ENCODE results near the gene HIVEP1.

DNA sequence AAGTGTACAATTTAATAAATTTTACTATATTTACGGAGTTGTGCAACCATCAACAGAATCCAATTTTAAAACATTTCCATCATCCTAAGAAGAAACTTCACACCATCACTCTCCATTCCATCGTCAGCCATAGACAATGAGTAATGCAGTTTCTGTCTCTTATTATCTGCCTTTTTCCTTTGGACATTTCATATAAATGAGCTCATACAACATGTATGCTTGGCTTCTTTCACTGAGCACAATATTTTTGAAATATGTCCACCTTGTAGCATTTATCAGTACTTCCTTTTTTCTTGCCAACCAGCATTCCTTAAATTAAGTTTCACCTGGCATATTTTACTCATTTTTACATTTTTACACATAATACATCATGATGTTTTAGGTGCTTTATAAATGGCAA, 22.7 kb upstream of the HIVEP1 start:
- TF ChIP-seq ARNTL (CRISPR knock-in tag; IDR thresholded peaks at IDR 0.05; ENCODE audit: borderline replicate concordance, low read depth) (no peak), PPARA (CRISPR knock-in tag; IDR thresholded peaks at IDR 0.05; ENCODE audit: borderline replicate concordance) (no peak), TCF4 (CRISPR knock-in tag; IDR thresholded peaks at IDR 0.05; ENCODE audit: borderline replicate concordance) (no peak), ZNF565 (CRISPR knock-in tag; conservative IDR thresholded peaks at IDR 0.05; ENCODE audit: low read depth) (no peak), ZNF70 (CRISPR knock-in tag; IDR thresholded peaks at IDR 0.05) (no peak), ISL1 (CRISPR knock-in tag; IDR thresholded peaks at IDR 0.05) (peak; percentile 65), RARB (CRISPR knock-in tag; IDR thresholded peaks at IDR 0.05) (no peak), ESRRG (CRISPR knock-in tag; IDR thresholded peaks at IDR 0.05) (no peak), ZNF8 (CRISPR knock-in tag; IDR thresholded peaks at IDR 0.05) (no peak), ZC3H10 (CRISPR knock-in tag; IDR thresholded peaks at IDR 0.05) (no peak), GLIS3 (CRISPR knock-in tag; IDR thresholded peaks at IDR 0.05) (no peak)
- TF ChIP-seq, protein P1, sequence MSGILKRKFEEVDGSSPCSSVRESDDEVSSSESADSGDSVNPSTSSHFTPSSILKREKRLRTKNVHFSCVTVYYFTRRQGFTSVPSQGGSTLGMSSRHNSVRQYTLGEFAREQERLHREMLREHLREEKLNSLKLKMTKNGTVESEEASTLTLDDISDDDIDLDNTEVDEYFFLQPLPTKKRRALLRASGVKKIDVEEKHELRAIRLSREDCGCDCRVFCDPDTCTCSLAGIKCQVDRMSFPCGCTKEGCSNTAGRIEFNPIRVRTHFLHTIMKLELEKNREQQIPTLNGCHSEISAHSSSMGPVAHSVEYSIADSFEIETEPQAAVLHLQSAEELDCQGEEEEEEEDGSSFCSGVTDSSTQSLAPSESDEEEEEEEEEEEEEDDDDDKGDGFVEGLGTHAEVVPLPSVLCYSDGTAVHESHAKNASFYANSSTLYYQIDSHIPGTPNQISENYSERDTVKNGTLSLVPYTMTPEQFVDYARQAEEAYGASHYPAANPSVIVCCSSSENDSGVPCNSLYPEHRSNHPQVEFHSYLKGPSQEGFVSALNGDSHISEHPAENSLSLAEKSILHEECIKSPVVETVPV (CRISPR knock-in tag; IDR thresholded peaks at IDR 0.05), result no peak
- TF ChIP-seq, protein P2, sequence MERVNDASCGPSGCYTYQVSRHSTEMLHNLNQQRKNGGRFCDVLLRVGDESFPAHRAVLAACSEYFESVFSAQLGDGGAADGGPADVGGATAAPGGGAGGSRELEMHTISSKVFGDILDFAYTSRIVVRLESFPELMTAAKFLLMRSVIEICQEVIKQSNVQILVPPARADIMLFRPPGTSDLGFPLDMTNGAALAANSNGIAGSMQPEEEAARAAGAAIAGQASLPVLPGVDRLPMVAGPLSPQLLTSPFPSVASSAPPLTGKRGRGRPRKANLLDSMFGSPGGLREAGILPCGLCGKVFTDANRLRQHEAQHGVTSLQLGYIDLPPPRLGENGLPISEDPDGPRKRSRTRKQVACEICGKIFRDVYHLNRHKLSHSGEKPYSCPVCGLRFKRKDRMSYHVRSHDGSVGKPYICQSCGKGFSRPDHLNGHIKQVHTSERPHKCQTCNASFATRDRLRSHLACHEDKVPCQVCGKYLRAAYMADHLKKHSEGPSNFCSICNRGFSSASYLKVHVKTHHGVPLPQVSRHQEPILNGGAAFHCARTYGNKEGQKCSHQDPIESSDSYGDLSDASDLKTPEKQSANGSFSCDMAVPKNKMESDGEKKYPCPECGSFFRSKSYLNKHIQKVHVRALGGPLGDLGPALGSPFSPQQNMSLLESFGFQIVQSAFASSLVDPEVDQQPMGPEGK (CRISPR knock-in tag; IDR thresholded peaks at IDR 0.05; ENCODE audit: borderline replicate concordance), result no peak
- TF ChIP-seq, protein P3, sequence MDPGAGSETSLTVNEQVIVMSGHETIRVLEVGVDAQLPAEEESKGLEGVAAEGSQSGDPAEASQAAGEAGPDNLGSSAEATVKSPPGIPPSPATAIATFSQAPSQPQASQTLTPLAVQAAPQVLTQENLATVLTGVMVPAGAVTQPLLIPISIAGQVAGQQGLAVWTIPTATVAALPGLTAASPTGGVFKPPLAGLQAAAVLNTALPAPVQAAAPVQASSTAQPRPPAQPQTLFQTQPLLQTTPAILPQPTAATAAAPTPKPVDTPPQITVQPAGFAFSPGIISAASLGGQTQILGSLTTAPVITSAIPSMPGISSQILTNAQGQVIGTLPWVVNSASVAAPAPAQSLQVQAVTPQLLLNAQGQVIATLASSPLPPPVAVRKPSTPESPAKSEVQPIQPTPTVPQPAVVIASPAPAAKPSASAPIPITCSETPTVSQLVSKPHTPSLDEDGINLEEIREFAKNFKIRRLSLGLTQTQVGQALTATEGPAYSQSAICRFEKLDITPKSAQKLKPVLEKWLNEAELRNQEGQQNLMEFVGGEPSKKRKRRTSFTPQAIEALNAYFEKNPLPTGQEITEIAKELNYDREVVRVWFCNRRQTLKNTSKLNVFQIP (CRISPR knock-in tag; IDR thresholded peaks at IDR 0.05; ENCODE audit: borderline replicate concordance, low read depth), result no peak
